Measurements from ENCODE around the gene SH3BP1. TPM values are rescaled to one million over a fixed set of nuclear protein-coding genes. Genes with fewer than 3 reads are reported as not detected.

SH3BP1 gene
- total and polyA plus RNA-seq, 2 of the 13 experiments (the other 11 are each of a cell fraction or from before 2014, with no cell fraction given) = 8.4 to 18.5 TPM

DNA sequence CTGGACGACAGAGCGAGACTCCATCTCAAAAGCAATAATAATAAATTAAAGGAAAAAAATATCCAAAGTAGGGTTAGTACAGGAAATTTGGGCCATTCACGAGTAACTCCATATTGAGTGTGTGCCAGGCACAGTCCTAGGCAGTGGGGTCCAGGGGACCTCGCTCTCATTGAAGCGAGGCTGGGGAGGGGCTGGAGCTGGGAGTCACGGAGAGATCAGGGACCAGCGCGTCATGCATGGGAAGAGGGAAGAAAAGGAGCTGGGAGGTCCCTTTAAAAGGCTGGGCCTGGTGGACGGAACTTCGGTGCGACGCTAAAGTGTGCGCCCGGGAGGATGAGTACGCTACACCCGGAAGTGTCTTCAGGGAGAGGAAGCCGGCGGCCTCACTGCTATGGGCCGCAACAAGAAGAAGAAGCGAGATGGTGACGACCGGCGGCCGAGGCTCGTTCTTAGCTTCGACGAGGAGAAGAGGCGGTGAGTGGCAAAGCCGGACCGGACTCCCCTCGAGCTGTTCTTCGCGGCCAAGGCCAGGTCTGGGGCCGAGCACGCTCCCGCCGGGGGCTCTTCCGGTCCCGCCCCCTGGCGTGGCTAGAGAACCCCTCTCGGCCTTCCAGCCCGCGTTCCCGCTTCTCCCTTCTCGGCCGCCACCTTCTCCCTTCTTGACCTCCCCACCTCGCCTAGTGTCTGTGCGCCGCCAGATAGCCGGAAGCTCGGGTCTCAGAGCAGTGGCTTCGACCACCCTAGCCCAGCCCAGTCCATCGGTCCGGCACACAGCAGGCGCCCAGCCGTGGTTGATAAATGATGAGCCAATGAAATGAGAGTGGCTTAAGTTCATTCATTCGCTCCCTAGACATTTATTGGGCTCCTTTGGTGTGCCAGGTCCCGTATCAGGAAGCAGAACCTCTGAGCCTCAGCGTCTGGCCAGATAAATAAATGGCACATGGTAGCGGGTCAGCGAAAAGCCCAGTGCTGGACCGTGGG, 46.8 kb downstream of the SH3BP1 start, which contains the start of gene NOL12 (continued):
- TF ChIP-seq ZNF484 (CRISPR knock-in tag; IDR thresholded peaks at IDR 0.05; ENCODE audit: borderline replicate concordance, low read depth) (no peak), ZSCAN21 (CRISPR knock-in tag; IDR thresholded peaks at IDR 0.05; ENCODE audit: borderline replicate concordance) (peak; percentile 87; the same call in 1 of the 2 replicates), JUN (CRISPR knock-in tag; IDR thresholded peaks at IDR 0.05) (no peak), KDM4B (CRISPR knock-in tag; IDR thresholded peaks at IDR 0.05) (peak; percentile 79), POLR2A (IDR thresholded peaks at IDR 0.05; ENCODE audit: insufficient read depth in 1 of 2, low read depth in 2 of 2, low read length in 2 of 2) (peak; percentile 52 to 76; a peak in 3 of 4 replicates), TBP (CRISPR knock-in tag; IDR thresholded peaks at IDR 0.05) (0 out of 2 replicates have a peak, but pooled peaks have one; percentile 14), ZBTB4 (CRISPR knock-in tag; IDR thresholded peaks at IDR 0.05; ENCODE audit: borderline replicate concordance) (no peak), MIXL1 (CRISPR knock-in tag; IDR thresholded peaks at IDR 0.05) (peak; percentile 67; the same call in 1 of the 2 replicates), SRY (CRISPR knock-in tag; IDR thresholded peaks at IDR 0.05) (peak; percentile 32; the same call in 1 of the 2 replicates), PRDM4 (CRISPR knock-in tag; IDR thresholded peaks at IDR 0.05; ENCODE audit: borderline replicate concordance) (no peak), FOXA3 (CRISPR knock-in tag; IDR thresholded peaks at IDR 0.05) (peak; percentile 64), ISL2 (CRISPR knock-in tag; IDR thresholded peaks at IDR 0.05) (peak; percentile 57; the same call in 1 of the 2 replicates), DMAP1 (CRISPR knock-in tag; IDR thresholded peaks at IDR 0.05) (peak; percentile 93), MXI1 (IDR thresholded peaks at IDR 0.05; ENCODE audit: borderline replicate concordance, low read depth, low read length) (peak; percentile 76; the same call in 2 of the 3 replicates), IKZF1 (IDR thresholded peaks at IDR 0.05) (no peak), ZBTB21 (CRISPR knock-in tag; IDR thresholded peaks at IDR 0.05) (no peak; the same call in 1 of the 2 replicates), NRL (CRISPR knock-in tag; IDR thresholded peaks at IDR 0.05; ENCODE audit: borderline replicate concordance) (peak; percentile 19; the same call in 1 of the 2 replicates), EZH2 (conservative IDR thresholded peaks at IDR 0.05; ENCODE audit: low read depth, low read length) (no peak), HIVEP1 (CRISPR knock-in tag; IDR thresholded peaks at IDR 0.05) (no peak), TMF1 (CRISPR knock-in tag; IDR thresholded peaks at IDR 0.05; ENCODE audit: low read depth) (peak; percentile 40; the same call in 1 of the 2 replicates), ZNF75D (CRISPR knock-in tag; IDR thresholded peaks at IDR 0.05; ENCODE audit: borderline replicate concordance) (no peak)
- TF ChIP-seq, protein P1, sequence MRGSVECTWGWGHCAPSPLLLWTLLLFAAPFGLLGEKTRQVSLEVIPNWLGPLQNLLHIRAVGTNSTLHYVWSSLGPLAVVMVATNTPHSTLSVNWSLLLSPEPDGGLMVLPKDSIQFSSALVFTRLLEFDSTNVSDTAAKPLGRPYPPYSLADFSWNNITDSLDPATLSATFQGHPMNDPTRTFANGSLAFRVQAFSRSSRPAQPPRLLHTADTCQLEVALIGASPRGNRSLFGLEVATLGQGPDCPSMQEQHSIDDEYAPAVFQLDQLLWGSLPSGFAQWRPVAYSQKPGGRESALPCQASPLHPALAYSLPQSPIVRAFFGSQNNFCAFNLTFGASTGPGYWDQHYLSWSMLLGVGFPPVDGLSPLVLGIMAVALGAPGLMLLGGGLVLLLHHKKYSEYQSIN (CRISPR knock-in tag; IDR thresholded peaks at IDR 0.05; ENCODE audit: borderline replicate concordance) = no peak
- TF ChIP-seq, protein P2, sequence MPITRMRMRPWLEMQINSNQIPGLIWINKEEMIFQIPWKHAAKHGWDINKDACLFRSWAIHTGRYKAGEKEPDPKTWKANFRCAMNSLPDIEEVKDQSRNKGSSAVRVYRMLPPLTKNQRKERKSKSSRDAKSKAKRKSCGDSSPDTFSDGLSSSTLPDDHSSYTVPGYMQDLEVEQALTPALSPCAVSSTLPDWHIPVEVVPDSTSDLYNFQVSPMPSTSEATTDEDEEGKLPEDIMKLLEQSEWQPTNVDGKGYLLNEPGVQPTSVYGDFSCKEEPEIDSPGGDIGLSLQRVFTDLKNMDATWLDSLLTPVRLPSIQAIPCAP (CRISPR knock-in tag; IDR thresholded peaks at IDR 0.05; ENCODE audit: low read depth) = no peak

Measured in HepG2 (cell line).